GM19351 (cell line): ENCODE measurements around the gene GGA1.

Experiments used
- ATAC-seq: cut with Tn5 transposase; IDR thresholded peaks from one replicate; pipeline ENCODE4 v1.9.1; 2021; ENCODE audit warnings: mild to moderate bottlenecking, moderate library complexity; ENCODE audit not compliant: unreplicated experiment

GGA1 gene

GRCh38 chr22:37630839-37631435 is 22.3 kb downstream of the GGA1 start:
- no peak for ATAC-seq

GRCh38 chr22:37631448-37632173 is 23.0 kb downstream of the GGA1 start:
- ATAC-seq = no peak

- peak; percentile 13 for ATAC-seq
Observed at GRCh38 chr22:37632174-37633088, 23.8 kb downstream of the GGA1 start.

- peak; percentile 64 for ATAC-seq
Observed at GRCh38 chr22:37633089-37633624, 24.5 kb downstream of the GGA1 start.

- peak; percentile 55 for ATAC-seq
Observed at GRCh38 chr22:37633625-37634416, 25.2 kb downstream of the GGA1 start.

- no peak for ATAC-seq
Observed at GRCh38 chr22:37634417-37634924, 25.8 kb downstream of the GGA1 start.

GRCh38 chr22:37635157-37635556 is 26.5 kb downstream of the GGA1 start:
- ATAC-seq = no peak

- ATAC-seq = no peak
Observed at GRCh38 chr22:37636186-37636948, 27.7 kb downstream of the GGA1 start.

- no peak for ATAC-seq
Observed at GRCh38 chr22:37636949-37637273, 28.3 kb downstream of the GGA1 start.

GRCh38 chr22:37638391-37639069 is 29.9 kb downstream of the GGA1 start:
- ATAC-seq = no peak

- ATAC-seq = no peak
Observed at GRCh38 chr22:37639070-37639760, 30.6 kb downstream of the GGA1 start, which contains the start of gene SH3BP1. Gene SH3BP1 (plus strand): TSS chr22:37639669. CDS start chr22:37639788, 119 bp downstream.

GRCh38 chr22:37639771-37640590 is 31.3 kb downstream of the GGA1 start:
- no peak for ATAC-seq

- ATAC-seq = no peak
Observed at GRCh38 chr22:37640591-37641560, 32.2 kb downstream of the GGA1 start.

- ATAC-seq = no peak
Observed at GRCh38 chr22:37641561-37641949, 32.9 kb downstream of the GGA1 start.

GRCh38 chr22:37643225-37643847 is 34.7 kb downstream of the GGA1 start:
- no peak for ATAC-seq

GRCh38 chr22:37647317-37647716 is 38.7 kb downstream of the GGA1 start:
- no peak for ATAC-seq
